WTC11 (cell line): ENCODE data around the gene KAT2B. TPM values are rescaled to one million over a fixed set of nuclear protein-coding genes. Genes with fewer than 3 reads are reported as not detected.

ENCODE experiments used
- ATAC-seq: fragments of 200-7000 bp; cut with Tn5 transposase; 2 replicates; pipeline ENCODE4 v1.10.0; 2021; ENCODE audit warnings: mild to moderate bottlenecking, moderate library complexity
- CTCF ChIA-PET: fragments of 300-600 bp; sonication (Branson Sonifier 250); formaldehyde crosslinking; loops from one replicate; lab custom pipeline; 2021; ENCODE audit warnings: antibody characterized with exemption; lab: Charles Lee
- POLR2A ChIA-PET: fragments of 350-600 bp; sonication (Branson Sonifier 250); formaldehyde crosslinking; loops from one replicate; lab custom pipeline; 2021; ENCODE audit warnings: antibody characterized with exemption; lab: Charles Lee
- DNase-seq: peaks from one replicate; pipeline ENCODE4 v3.0.0; 2021; ENCODE audit warnings: low spot score
- H3K27ac Mint-ChIP-seq: 2 replicates; pipeline ENCODE4 v1.8.0; 2021; ENCODE audit warnings: mixed read lengths
- H3K27me3 Mint-ChIP-seq: 2 replicates; pipeline ENCODE4 v1.8.0; 2021; ENCODE audit warnings: low read depth, mild to moderate bottlenecking, moderate library complexity, mixed read lengths
- H3K36me3 Mint-ChIP-seq: 2 replicates; pipeline ENCODE4 v1.8.0; 2021; ENCODE audit warnings: mixed read lengths
- H3K4me1 Mint-ChIP-seq: 2 replicates; pipeline ENCODE4 v1.8.0; 2022; ENCODE audit warnings: mixed read lengths
- H3K4me3 Mint-ChIP-seq: 2 replicates; pipeline ENCODE4 v1.8.0; 2021; ENCODE audit warnings: mild to moderate bottlenecking, moderate library complexity, mixed read lengths
- H3K9me3 Mint-ChIP-seq: 2 replicates; pipeline ENCODE4 v1.8.0; 2021; ENCODE audit warnings: mixed read lengths
- ATF3 ChIP-seq: sonication (generic); formaldehyde crosslinking; conservative IDR thresholded peaks from 2 replicates; pipeline ENCODE4 v1.8.1; 2022; ENCODE audit warnings: mild to moderate bottlenecking, missing genetic modification reagents
- ATF6 ChIP-seq: sonication (generic); formaldehyde crosslinking; IDR thresholded peaks from 2 replicates; pipeline ENCODE4 v1.8.1; 2023; ENCODE audit warnings: mild to moderate bottlenecking, missing genetic modification reagents
- CBFB ChIP-seq: sonication (generic); formaldehyde crosslinking; IDR thresholded peaks from 2 replicates; pipeline ENCODE4 v1.8.1; 2022; ENCODE audit warnings: mild to moderate bottlenecking, low read depth, missing genetic modification reagents
- ERG ChIP-seq: fragments of 250-450 bp; sonication (Bioruptor Pico); IDR thresholded peaks from 2 replicates; pipeline ENCODE4 v1.8.0; 2021; ENCODE audit warnings: mild to moderate bottlenecking
- KAT7 ChIP-seq: sonication (generic); formaldehyde crosslinking; IDR thresholded peaks from 2 replicates; pipeline ENCODE4 v1.8.1; 2023; ENCODE audit warnings: missing genetic modification reagents, mild to moderate bottlenecking, borderline replicate concordance
- MAX ChIP-seq: sonication (generic); formaldehyde crosslinking; IDR thresholded peaks from 2 replicates; pipeline ENCODE4 v1.8.0; 2022; ENCODE audit warnings: mild to moderate bottlenecking, missing genetic modification reagents
- MXD4 ChIP-seq: fragments of 250-450 bp; sonication (Bioruptor Pico); IDR thresholded peaks from 2 replicates; pipeline ENCODE4 v1.8.0; 2021; ENCODE audit warnings: mild to moderate bottlenecking, moderate library complexity, borderline replicate concordance
- NFE2L1 ChIP-seq: sonication (generic); formaldehyde crosslinking; IDR thresholded peaks from 2 replicates; pipeline ENCODE4 v1.8.1; 2023; ENCODE audit warnings: missing genetic modification reagents
- NR3C1 ChIP-seq: sonication (generic); formaldehyde crosslinking; conservative IDR thresholded peaks from 2 replicates; pipeline ENCODE4 v1.8.1; 2023; ENCODE audit warnings: low read depth, mild to moderate bottlenecking, missing genetic modification reagents
- PRDM15 ChIP-seq: sonication (generic); formaldehyde crosslinking; IDR thresholded peaks from 2 replicates; pipeline ENCODE4 v1.8.0; 2022; ENCODE audit warnings: missing genetic modification reagents
- TEAD1 ChIP-seq: sonication (generic); formaldehyde crosslinking; IDR thresholded peaks from 2 replicates; pipeline ENCODE4 v1.8.0; 2022; ENCODE audit warnings: mild to moderate bottlenecking, missing genetic modification reagents
- TP53 ChIP-seq: sonication (generic); formaldehyde crosslinking; IDR thresholded peaks from 2 replicates; pipeline ENCODE4 v1.8.1; 2023; ENCODE audit warnings: mild to moderate bottlenecking, missing genetic modification reagents
- ZNF121 ChIP-seq: sonication (generic); formaldehyde crosslinking; IDR thresholded peaks from 2 replicates; pipeline ENCODE4 v1.8.0; 2023; ENCODE audit warnings: missing genetic modification reagents
- ZNF138 ChIP-seq: sonication (generic); formaldehyde crosslinking; conservative IDR thresholded peaks from 2 replicates; pipeline ENCODE4 v1.8.1; 2022; ENCODE audit warnings: mild to moderate bottlenecking, moderate library complexity, missing genetic modification reagents
- ZNF532 ChIP-seq: fragments of 250-450 bp; sonication (Bioruptor Pico); IDR thresholded peaks from 2 replicates; pipeline ENCODE4 v1.9.0; 2021; ENCODE audit warnings: mild to moderate bottlenecking, borderline replicate concordance
- total RNA-seq: library from RNA; stranded (reverse); gene quantifications from 3 replicates; pipeline ENCODE4 v1.2.3, GENCODE V29; 2021

KAT2B gene
- total RNA-seq, 1 experiment from 2014 or later: 2.7 TPM

- TF ChIP-seq PRDM15 (CRISPR knock-in tag) (no peak), NR3C1 (CRISPR knock-in tag) (no peak), ZNF532 (CRISPR knock-in tag) (no peak), KAT7 (CRISPR knock-in tag) (no peak), MAX (no peak), TP53 (CRISPR knock-in tag) (no peak), ERG (CRISPR knock-in tag) (no peak), ATF3 (CRISPR knock-in tag) (no peak), ZNF138 (CRISPR knock-in tag) (no peak), MXD4 (CRISPR knock-in tag) (no peak)
Measured at GRCh38 chr3:20154078-20154477, 113.8 kb downstream of the KAT2B start (continued).

GRCh38 chr3:20154928-20155327 is 114.7 kb downstream of the KAT2B start:
- no peaks in the 10 kb centered on the region for H3K27me3 Mint-ChIP-seq
- DNase-seq: peak; percentile 14
- H3K4me3 Mint-ChIP-seq: no peak overlapping the region
- ChIA-PET CTCF (interaction anchor here (1.2 kb wide), 1 partner anchor 113 kb away, joined by 4 read pairs; no protein-coding TSS in a partner anchor), POLR2A (interaction anchor here (0.6 kb wide), 1 partner anchor 178 kb away, joined by 4 read pairs; no protein-coding TSS in a partner anchor)
- no peak overlapping the region for H3K27ac Mint-ChIP-seq
- H3K9me3 Mint-ChIP-seq: no peaks in the 10 kb centered on the region
- no peak for TF ChIP-seq CBFB (CRISPR knock-in tag)
- no peak for TF ChIP-seq TP53 (CRISPR knock-in tag)
- no peak for TF ChIP-seq ATF6 (CRISPR knock-in tag)
- no peak for TF ChIP-seq NFE2L1 (CRISPR knock-in tag)
- no peak for TF ChIP-seq TEAD1 (CRISPR knock-in tag)
- peak; percentile 82 for TF ChIP-seq ZNF121 (CRISPR knock-in tag)
- TF ChIP-seq, all 79 proteins: peak for 1
- ATAC-seq: peak; percentile 78
- H3K36me3 Mint-ChIP-seq: peaks cover 18% of the 10 kb centered on the region
- H3K4me1 Mint-ChIP-seq: no peaks in the 10 kb centered on the region
